H1 (cell line): ENCODE measurements around the gene ENTPD2.
"Not testable (repeated sequence)": the region's sequence is repeated elsewhere in the genome, so short reads cannot be mapped to it uniquely, and the experiment has no call there.

Source experiments
- CTCF ChIP-seq, 3 experiments: IDR thresholded peaks; 1 replicate in 2 of 3; 2 replicates in 1 of 3; pipeline versions ENCODE4 v1.5.1 to v1.6.1; 2011; ENCODE audit warnings: low read length in 3 of 3, mild to moderate bottlenecking in 3 of 3, inconsistent platforms in 2 of 3, low read depth in 1 of 3, moderate library complexity in 1 of 3; ENCODE audit not compliant: insufficient read depth in 1 of 3; ENCODE audit errors: control extremely low read depth in 1 of 3
- EP300 ChIP-seq, 2 experiments: IDR thresholded peaks; 1 replicate in 1 of 2; 2 replicates in 1 of 2; pipeline ENCODE4 v1.6.1; 2011 to 2012; ENCODE audit warnings: low read depth in 2 of 2, low read length in 2 of 2, mild to moderate bottlenecking in 2 of 2, borderline replicate concordance in 1 of 2, inconsistent platforms in 1 of 2, moderate library complexity in 1 of 2
- POLR2A ChIP-seq, 2 experiments: IDR thresholded peaks; 1 replicate in 1 of 2; 2 replicates in 1 of 2; pipeline ENCODE4 v1.6.1; 2011; ENCODE audit warnings: low read depth in 2 of 2, low read length in 2 of 2, mild to moderate bottlenecking in 2 of 2; ENCODE audit errors: control extremely low read depth in 1 of 2
- RAD21 ChIP-seq, 2 experiments: IDR thresholded peaks in 1 of 2; conservative IDR thresholded peaks in 1 of 2; 2 replicates each; pipeline ENCODE4 v1.6.1; 2011; ENCODE audit warnings: low read depth in 2 of 2, low read length in 2 of 2, improper control_type of control experiment in 1 of 2, inconsistent platforms in 1 of 2, mild to moderate bottlenecking in 1 of 2, moderate library complexity in 1 of 2

- TF ChIP-seq POLR2A (IDR thresholded peaks at IDR 0.05; ENCODE audit: control extremely low read depth in 1 of 2, low read depth in 2 of 2, low read length in 2 of 2); EP300 (IDR thresholded peaks at IDR 0.05; ENCODE audit: borderline replicate concordance in 1 of 2, low read depth in 2 of 2, low read length in 2 of 2); CTCF (IDR thresholded peaks at IDR 0.05; ENCODE audit: control extremely low read depth in 1 of 3, insufficient read depth in 1 of 3, low read depth in 1 of 3, low read length in 3 of 3); RAD21 (IDR thresholded peaks at IDR 0.05 in 1 of 2, conservative IDR thresholded peaks at IDR 0.05 in 1 of 2; ENCODE audit: low read depth in 2 of 2, low read length in 2 of 2): not testable (repeated sequence)
These were observed 20.4 kb downstream of the ENTPD2 start for GRCh38 chr9:137033481-137033880.
